WTC11 (cell line): Measurements from ENCODE around the gene TEAD1. TPM values are rescaled to one million over a fixed set of nuclear protein-coding genes. Genes with fewer than 3 reads are reported as not detected.

Experiments
- ATAC-seq: fragments of 200-7000 bp; cut with Tn5 transposase; 2 replicates; pipeline ENCODE4 v1.10.0; 2021; ENCODE audit warnings: mild to moderate bottlenecking, moderate library complexity
- CTCF ChIA-PET: fragments of 300-600 bp; sonication (Branson Sonifier 250); formaldehyde crosslinking; loops from one replicate; lab custom pipeline; 2021; ENCODE audit warnings: antibody characterized with exemption; lab: Charles Lee
- POLR2A ChIA-PET: fragments of 350-600 bp; sonication (Branson Sonifier 250); formaldehyde crosslinking; loops from one replicate; lab custom pipeline; 2021; ENCODE audit warnings: antibody characterized with exemption; lab: Charles Lee
- DNase-seq: peaks from one replicate; pipeline ENCODE4 v3.0.0; 2021; ENCODE audit warnings: low spot score
- H3K27ac Mint-ChIP-seq: 2 replicates; pipeline ENCODE4 v1.8.0; 2021; ENCODE audit warnings: mixed read lengths
- H3K27me3 Mint-ChIP-seq: 2 replicates; pipeline ENCODE4 v1.8.0; 2021; ENCODE audit warnings: low read depth, mild to moderate bottlenecking, moderate library complexity, mixed read lengths
- H3K36me3 Mint-ChIP-seq: 2 replicates; pipeline ENCODE4 v1.8.0; 2021; ENCODE audit warnings: mixed read lengths
- H3K4me1 Mint-ChIP-seq: 2 replicates; pipeline ENCODE4 v1.8.0; 2022; ENCODE audit warnings: mixed read lengths
- H3K4me3 Mint-ChIP-seq: 2 replicates; pipeline ENCODE4 v1.8.0; 2021; ENCODE audit warnings: mild to moderate bottlenecking, moderate library complexity, mixed read lengths
- H3K9me3 Mint-ChIP-seq: 2 replicates; pipeline ENCODE4 v1.8.0; 2021; ENCODE audit warnings: mixed read lengths
- AFF4 ChIP-seq: sonication (generic); formaldehyde crosslinking; IDR thresholded peaks from 2 replicates; pipeline ENCODE4 v1.8.1; 2023; ENCODE audit warnings: mild to moderate bottlenecking, missing genetic modification reagents, borderline replicate concordance
- CBFB ChIP-seq: sonication (generic); formaldehyde crosslinking; IDR thresholded peaks from 2 replicates; pipeline ENCODE4 v1.8.1; 2022; ENCODE audit warnings: mild to moderate bottlenecking, low read depth, missing genetic modification reagents
- CREM ChIP-seq: sonication (generic); formaldehyde crosslinking; IDR thresholded peaks from 2 replicates; pipeline ENCODE4 v1.8.1; 2022; ENCODE audit warnings: mild to moderate bottlenecking, missing genetic modification reagents, moderate library complexity
- CTCF ChIP-seq: fragments of 200-600 bp; IDR thresholded peaks from 2 replicates; pipeline ENCODE4 v1.8.0; 2022; ENCODE audit warnings: antibody characterized with exemption
- ELF4 ChIP-seq: sonication (generic); formaldehyde crosslinking; IDR thresholded peaks from 2 replicates; pipeline ENCODE4 v1.8.1; 2022; ENCODE audit warnings: low read depth, mild to moderate bottlenecking, moderate library complexity, missing genetic modification reagents
- FOXJ3 ChIP-seq: sonication (generic); formaldehyde crosslinking; IDR thresholded peaks from 2 replicates; pipeline ENCODE4 v1.9.0; 2021; ENCODE audit warnings: missing genetic modification reagents, mild to moderate bottlenecking, borderline replicate concordance
- IRF2 ChIP-seq: sonication (generic); formaldehyde crosslinking; IDR thresholded peaks from 2 replicates; pipeline ENCODE4 v1.8.0; 2022; ENCODE audit warnings: low read depth, missing genetic modification reagents, borderline replicate concordance
- KAT7 ChIP-seq: sonication (generic); formaldehyde crosslinking; IDR thresholded peaks from 2 replicates; pipeline ENCODE4 v1.8.1; 2023; ENCODE audit warnings: missing genetic modification reagents, mild to moderate bottlenecking, borderline replicate concordance
- MXD4 ChIP-seq: fragments of 250-450 bp; sonication (Bioruptor Pico); IDR thresholded peaks from 2 replicates; pipeline ENCODE4 v1.8.0; 2021; ENCODE audit warnings: mild to moderate bottlenecking, moderate library complexity, borderline replicate concordance
- TEAD4 ChIP-seq: sonication (generic); formaldehyde crosslinking; IDR thresholded peaks from 2 replicates; pipeline ENCODE4 v1.8.0; 2022; ENCODE audit warnings: mild to moderate bottlenecking, missing genetic modification reagents
- ZNF671 ChIP-seq: fragments of 250-450 bp; sonication (Bioruptor Pico); IDR thresholded peaks from 2 replicates; pipeline ENCODE4 v1.8.0; 2021; ENCODE audit warnings: mild to moderate bottlenecking
- total RNA-seq: library from RNA; stranded (reverse); gene quantifications from 3 replicates; pipeline ENCODE4 v1.2.3, GENCODE V29; 2021
- TF ChIP-seq, protein P1 (sequence below): fragments of 250-450 bp; sonication (Bioruptor Pico); IDR thresholded peaks from 2 replicates; pipeline ENCODE4 v1.9.0; 2021; ENCODE audit warnings: mild to moderate bottlenecking, borderline replicate concordance
- TF ChIP-seq, protein P2 (sequence below): sonication (generic); formaldehyde crosslinking; IDR thresholded peaks from 2 replicates; pipeline ENCODE4 v1.8.1; 2022; ENCODE audit warnings: mild to moderate bottlenecking, missing genetic modification reagents, moderate library complexity, borderline replicate concordance
- TF ChIP-seq, protein P3 (sequence below): sonication (generic); formaldehyde crosslinking; IDR thresholded peaks from 2 replicates; pipeline ENCODE4 v1.8.0; 2023; ENCODE audit warnings: mild to moderate bottlenecking, missing genetic modification reagents
- TF ChIP-seq, protein P4 (sequence below): sonication (generic); formaldehyde crosslinking; IDR thresholded peaks from 2 replicates; pipeline ENCODE4 v1.8.1; 2023; ENCODE audit warnings: mild to moderate bottlenecking, missing genetic modification reagents, moderate library complexity
- TF ChIP-seq, protein P5 (sequence below): fragments of 250-450 bp; sonication (Bioruptor Pico); IDR thresholded peaks from 2 replicates; pipeline ENCODE4 v2.1.2; 2022; ENCODE audit warnings: mild to moderate bottlenecking, moderate library complexity

The TEAD1 gene
- total RNA-seq, 1 experiment from 2014 or later = 79.9 TPM

- TF ChIP-seq MXD4 (CRISPR knock-in tag) = no peak
- TF ChIP-seq, protein P1, sequence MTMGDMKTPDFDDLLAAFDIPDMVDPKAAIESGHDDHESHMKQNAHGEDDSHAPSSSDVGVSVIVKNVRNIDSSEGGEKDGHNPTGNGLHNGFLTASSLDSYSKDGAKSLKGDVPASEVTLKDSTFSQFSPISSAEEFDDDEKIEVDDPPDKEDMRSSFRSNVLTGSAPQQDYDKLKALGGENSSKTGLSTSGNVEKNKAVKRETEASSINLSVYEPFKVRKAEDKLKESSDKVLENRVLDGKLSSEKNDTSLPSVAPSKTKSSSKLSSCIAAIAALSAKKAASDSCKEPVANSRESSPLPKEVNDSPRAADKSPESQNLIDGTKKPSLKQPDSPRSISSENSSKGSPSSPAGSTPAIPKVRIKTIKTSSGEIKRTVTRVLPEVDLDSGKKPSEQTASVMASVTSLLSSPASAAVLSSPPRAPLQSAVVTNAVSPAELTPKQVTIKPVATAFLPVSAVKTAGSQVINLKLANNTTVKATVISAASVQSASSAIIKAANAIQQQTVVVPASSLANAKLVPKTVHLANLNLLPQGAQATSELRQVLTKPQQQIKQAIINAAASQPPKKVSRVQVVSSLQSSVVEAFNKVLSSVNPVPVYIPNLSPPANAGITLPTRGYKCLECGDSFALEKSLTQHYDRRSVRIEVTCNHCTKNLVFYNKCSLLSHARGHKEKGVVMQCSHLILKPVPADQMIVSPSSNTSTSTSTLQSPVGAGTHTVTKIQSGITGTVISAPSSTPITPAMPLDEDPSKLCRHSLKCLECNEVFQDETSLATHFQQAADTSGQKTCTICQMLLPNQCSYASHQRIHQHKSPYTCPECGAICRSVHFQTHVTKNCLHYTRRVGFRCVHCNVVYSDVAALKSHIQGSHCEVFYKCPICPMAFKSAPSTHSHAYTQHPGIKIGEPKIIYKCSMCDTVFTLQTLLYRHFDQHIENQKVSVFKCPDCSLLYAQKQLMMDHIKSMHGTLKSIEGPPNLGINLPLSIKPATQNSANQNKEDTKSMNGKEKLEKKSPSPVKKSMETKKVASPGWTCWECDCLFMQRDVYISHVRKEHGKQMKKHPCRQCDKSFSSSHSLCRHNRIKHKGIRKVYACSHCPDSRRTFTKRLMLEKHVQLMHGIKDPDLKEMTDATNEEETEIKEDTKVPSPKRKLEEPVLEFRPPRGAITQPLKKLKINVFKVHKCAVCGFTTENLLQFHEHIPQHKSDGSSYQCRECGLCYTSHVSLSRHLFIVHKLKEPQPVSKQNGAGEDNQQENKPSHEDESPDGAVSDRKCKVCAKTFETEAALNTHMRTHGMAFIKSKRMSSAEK (CRISPR knock-in tag) = no peak
- TF ChIP-seq, protein P2, sequence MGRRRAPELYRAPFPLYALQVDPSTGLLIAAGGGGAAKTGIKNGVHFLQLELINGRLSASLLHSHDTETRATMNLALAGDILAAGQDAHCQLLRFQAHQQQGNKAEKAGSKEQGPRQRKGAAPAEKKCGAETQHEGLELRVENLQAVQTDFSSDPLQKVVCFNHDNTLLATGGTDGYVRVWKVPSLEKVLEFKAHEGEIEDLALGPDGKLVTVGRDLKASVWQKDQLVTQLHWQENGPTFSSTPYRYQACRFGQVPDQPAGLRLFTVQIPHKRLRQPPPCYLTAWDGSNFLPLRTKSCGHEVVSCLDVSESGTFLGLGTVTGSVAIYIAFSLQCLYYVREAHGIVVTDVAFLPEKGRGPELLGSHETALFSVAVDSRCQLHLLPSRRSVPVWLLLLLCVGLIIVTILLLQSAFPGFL (CRISPR knock-in tag) = no peak
- TF ChIP-seq, all 79 proteins: peak for 0
Observed at GRCh38 chr11:12927886-12928285, 253.7 kb downstream of the TEAD1 start (continued).

DNA sequence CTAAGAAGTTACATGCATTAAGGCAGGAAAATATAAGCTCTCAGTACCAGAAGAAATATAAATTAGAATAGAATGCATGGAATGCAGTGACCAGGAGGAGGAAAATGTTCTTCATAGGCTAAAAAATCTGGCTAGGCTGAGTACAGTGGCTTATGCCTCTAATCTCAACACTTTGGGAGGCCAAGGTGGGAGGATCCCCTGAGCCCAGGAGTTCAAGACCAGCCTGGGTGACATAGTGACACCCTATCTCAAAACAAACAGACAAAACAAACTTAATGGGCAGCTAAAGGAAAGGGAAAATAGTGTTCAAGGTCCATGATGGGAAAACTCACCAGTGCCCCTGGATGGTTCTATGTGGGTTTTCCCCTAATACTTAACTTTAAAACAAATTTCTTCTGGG lies 256.6 kb downstream of the TEAD1 start:
- POLR2A ChIA-PET = no interaction called here
- H3K27ac Mint-ChIP-seq = peak overlapping the region; percentile 85
- CTCF ChIA-PET = interaction anchor here (1.3 to 4.6 kb wide), 2 partner anchors 17 to 600 kb away, joined by 3 to 33 read pairs; no protein-coding TSS in a partner anchor
- no peak overlapping the region for H3K4me3 Mint-ChIP-seq
- peaks cover 26% of the 10 kb centered on the region for H3K36me3 Mint-ChIP-seq
- no peaks in the 10 kb centered on the region for H3K27me3 Mint-ChIP-seq
- DNase-seq (no peak), ATAC-seq (no peak)
- peaks cover 10% of the 10 kb centered on the region for H3K4me1 Mint-ChIP-seq
- peaks cover 4% of the 10 kb centered on the region for H3K9me3 Mint-ChIP-seq
- no peak for TF ChIP-seq ELF4 (CRISPR knock-in tag)
- TF ChIP-seq, protein P3, sequence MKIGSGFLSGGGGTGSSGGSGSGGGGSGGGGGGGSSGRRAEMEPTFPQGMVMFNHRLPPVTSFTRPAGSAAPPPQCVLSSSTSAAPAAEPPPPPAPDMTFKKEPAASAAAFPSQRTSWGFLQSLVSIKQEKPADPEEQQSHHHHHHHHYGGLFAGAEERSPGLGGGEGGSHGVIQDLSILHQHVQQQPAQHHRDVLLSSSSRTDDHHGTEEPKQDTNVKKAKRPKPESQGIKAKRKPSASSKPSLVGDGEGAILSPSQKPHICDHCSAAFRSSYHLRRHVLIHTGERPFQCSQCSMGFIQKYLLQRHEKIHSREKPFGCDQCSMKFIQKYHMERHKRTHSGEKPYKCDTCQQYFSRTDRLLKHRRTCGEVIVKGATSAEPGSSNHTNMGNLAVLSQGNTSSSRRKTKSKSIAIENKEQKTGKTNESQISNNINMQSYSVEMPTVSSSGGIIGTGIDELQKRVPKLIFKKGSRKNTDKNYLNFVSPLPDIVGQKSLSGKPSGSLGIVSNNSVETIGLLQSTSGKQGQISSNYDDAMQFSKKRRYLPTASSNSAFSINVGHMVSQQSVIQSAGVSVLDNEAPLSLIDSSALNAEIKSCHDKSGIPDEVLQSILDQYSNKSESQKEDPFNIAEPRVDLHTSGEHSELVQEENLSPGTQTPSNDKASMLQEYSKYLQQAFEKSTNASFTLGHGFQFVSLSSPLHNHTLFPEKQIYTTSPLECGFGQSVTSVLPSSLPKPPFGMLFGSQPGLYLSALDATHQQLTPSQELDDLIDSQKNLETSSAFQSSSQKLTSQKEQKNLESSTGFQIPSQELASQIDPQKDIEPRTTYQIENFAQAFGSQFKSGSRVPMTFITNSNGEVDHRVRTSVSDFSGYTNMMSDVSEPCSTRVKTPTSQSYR (CRISPR knock-in tag) = no peak
- TF ChIP-seq, protein P4, sequence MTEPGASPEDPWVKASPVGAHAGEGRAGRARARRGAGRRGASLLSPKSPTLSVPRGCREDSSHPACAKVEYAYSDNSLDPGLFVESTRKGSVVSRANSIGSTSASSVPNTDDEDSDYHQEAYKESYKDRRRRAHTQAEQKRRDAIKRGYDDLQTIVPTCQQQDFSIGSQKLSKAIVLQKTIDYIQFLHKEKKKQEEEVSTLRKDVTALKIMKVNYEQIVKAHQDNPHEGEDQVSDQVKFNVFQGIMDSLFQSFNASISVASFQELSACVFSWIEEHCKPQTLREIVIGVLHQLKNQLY = no peak
- TF ChIP-seq CBFB (CRISPR knock-in tag) = no peak
- no peak for TF ChIP-seq IRF2 (CRISPR knock-in tag)
- TF ChIP-seq KAT7 (CRISPR knock-in tag) = no peak
- TF ChIP-seq ZNF671 (CRISPR knock-in tag) = no peak
- no peak for TF ChIP-seq CREM (CRISPR knock-in tag)
- TF ChIP-seq, protein P5, sequence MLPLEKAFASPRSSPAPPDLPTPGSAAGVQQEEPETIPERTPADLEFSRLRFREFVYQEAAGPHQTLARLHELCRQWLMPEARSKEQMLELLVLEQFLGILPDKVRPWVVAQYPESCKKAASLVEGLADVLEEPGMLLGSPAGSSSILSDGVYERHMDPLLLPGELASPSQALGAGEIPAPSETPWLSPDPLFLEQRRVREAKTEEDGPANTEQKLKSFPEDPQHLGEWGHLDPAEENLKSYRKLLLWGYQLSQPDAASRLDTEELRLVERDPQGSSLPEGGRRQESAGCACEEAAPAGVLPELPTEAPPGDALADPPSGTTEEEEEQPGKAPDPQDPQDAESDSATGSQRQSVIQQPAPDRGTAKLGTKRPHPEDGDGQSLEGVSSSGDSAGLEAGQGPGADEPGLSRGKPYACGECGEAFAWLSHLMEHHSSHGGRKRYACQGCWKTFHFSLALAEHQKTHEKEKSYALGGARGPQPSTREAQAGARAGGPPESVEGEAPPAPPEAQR (CRISPR knock-in tag) = no peak
- TF ChIP-seq, protein P2 (CRISPR knock-in tag) = no peak
- TF ChIP-seq FOXJ3 (CRISPR knock-in tag) = no peak
- TF ChIP-seq TEAD4 (CRISPR knock-in tag) = no peak
- no peak for TF ChIP-seq AFF4 (CRISPR knock-in tag)
- no peak for TF ChIP-seq CTCF
